Spleen (tissue), 11 donors: ENCODE results near the gene MAP2. TPM values are rescaled to one million over a fixed set of nuclear protein-coding genes. Genes with fewer than 3 reads are reported as not detected.

ENCODE experiments used
- DNase-seq: peaks from one replicate; pipeline ENCODE4 v3.0.0-alpha.2; 2020
- H3K27ac ChIP-seq, 8 donors: fragments of 200-600 bp; sonication (generic) in 7 of 8; 1 replicate in 4 of 8; 2 replicates in 4 of 8; pipeline versions ENCODE4 v1.5.0 to v1.8.0; 2016 to 2021; ENCODE audit warnings: inconsistent platforms in 4 of 8, mild to moderate bottlenecking in 4 of 8, moderate library complexity in 1 of 8
- H3K27me3 ChIP-seq, 7 donors: fragments of 200-600 bp; sonication (generic) in 6 of 7; replicated peaks in 1 of 7; 1 replicate in 4 of 7; 2 replicates in 3 of 7; pipeline versions ENCODE4 v1.5.0 to v1.8.0; 2016 to 2021; ENCODE audit warnings: inconsistent platforms in 3 of 7, mild to moderate bottlenecking in 1 of 7
- H3K36me3 ChIP-seq, 6 donors: fragments of 200-600 bp; sonication (generic) in 5 of 6; 1 replicate in 4 of 6; 2 replicates in 2 of 6; pipeline versions ENCODE4 v1.5.0 to v1.8.0; 2016 to 2021; ENCODE audit warnings: inconsistent platforms in 2 of 6
- H3K4me1 ChIP-seq, 6 donors: fragments of 200-600 bp; sonication (generic) in 5 of 6; 1 replicate in 3 of 6; 2 replicates in 3 of 6; pipeline versions ENCODE4 v1.5.0 to v1.8.0; 2016 to 2021; ENCODE audit warnings: inconsistent platforms in 3 of 6
- H3K4me3 ChIP-seq, 8 donors: fragments of 200-600 bp; sonication (generic) in 7 of 8; 1 replicate in 4 of 8; 2 replicates in 4 of 8; pipeline versions ENCODE4 v1.5.0 to v1.8.0; 2016 to 2021; ENCODE audit warnings: inconsistent platforms in 4 of 8, mild to moderate bottlenecking in 4 of 8, moderate library complexity in 2 of 8
- H3K9me3 ChIP-seq, 8 donors: fragments of 200-600 bp; sonication (generic) in 7 of 8; 1 replicate in 4 of 8; 2 replicates in 4 of 8; pipeline versions ENCODE4 v1.5.0 to v1.8.0; 2016 to 2021; ENCODE audit warnings: inconsistent platforms in 4 of 8
- POLR2A ChIP-seq, 3 donors: fragments of 450-650 bp; IDR thresholded peaks; one replicate each; pipeline ENCODE4 v1.5.1; 2017; ENCODE audit warnings: antibody characterized with exemption in 3 of 3, mild to moderate bottlenecking in 1 of 3
- POLR2AphosphoS5 ChIP-seq, 3 donors: sonication (generic); formaldehyde crosslinking; IDR thresholded peaks; one replicate each; pipeline ENCODE4 v1.5.1; 2017; ENCODE audit warnings: antibody characterized with exemption in 3 of 3
- WGBS, 5 donors: extraction: QIAGEN DNeasy Blood & Tissue Kit in 3 of 5; methylation state at CpG; one replicate each; pipeline versions ENCODE4 v1.1.5 to v1.1.7; 2013 to 2018; 5-methylcytosine and 5-hydroxymethylcytosine counted together
- intact Hi-C: fragments of 100-400 bp; cut with DNase I; formaldehyde crosslinking; loops from one replicate; pipeline ENCODE4 v1.15.0; 2023; ENCODE audit warnings: low total_unique reads
- polyA plus RNA-seq, 3 donors: library from polyadenylated mRNA; stranded (reverse); fragments of 200-250 nt; gene quantifications; one replicate each; pipeline ENCODE4 v1.2.1, GENCODE V29; 2013
- total RNA-seq, 7 donors: library from RNA; depleted of rRNA in 3 of 7; stranded (reverse); fragments of >200 nt in 3 of 7; fragmentation: NEBNext Ultra II Directional in 4 of 7; extraction: Animal tissue kit (Norgen Biotek cat#: 25700) in 4 of 7; gene quantifications; one replicate each; pipeline versions ENCODE4 v1.1.0 to v1.2.1, GENCODE V29; 2016 to 2021
- TF ChIP-seq, protein P1 (sequence below), 11 experiments: fragments of 200-600 bp in 7 of 11; fragments of 450-650 bp in 4 of 11; sonication (generic) in 4 of 11; IDR thresholded peaks in 8 of 11; conservative IDR thresholded peaks in 3 of 11; 1 replicate in 7 of 11; 2 replicates in 4 of 11; pipeline versions ENCODE4 v1.4.0 to v1.8.0; 2016 to 2021; ENCODE audit warnings: antibody characterized with exemption in 11 of 11, inconsistent platforms in 4 of 11, mild to moderate bottlenecking in 1 of 11
- donor health status: healthy with polysubstance abuse.
- donor health status: DM: no; HTN: no; CAD: no; lungs with moderate emphysema.
- donor health status: DM: no; HTN: no; CAD: no.
- donor health status: Bipolar disorder and iron deficiency.
- donor health status: healthy.
- donor health status: DM: no; HTN: no; CAD: no.
- donor health status: DM: yes; HTN: yes; CAD: no.

MAP2 gene
- total and polyA plus RNA-seq, 10 donors: 0.38 to 5.0 (median 1.9) TPM

DNA sequence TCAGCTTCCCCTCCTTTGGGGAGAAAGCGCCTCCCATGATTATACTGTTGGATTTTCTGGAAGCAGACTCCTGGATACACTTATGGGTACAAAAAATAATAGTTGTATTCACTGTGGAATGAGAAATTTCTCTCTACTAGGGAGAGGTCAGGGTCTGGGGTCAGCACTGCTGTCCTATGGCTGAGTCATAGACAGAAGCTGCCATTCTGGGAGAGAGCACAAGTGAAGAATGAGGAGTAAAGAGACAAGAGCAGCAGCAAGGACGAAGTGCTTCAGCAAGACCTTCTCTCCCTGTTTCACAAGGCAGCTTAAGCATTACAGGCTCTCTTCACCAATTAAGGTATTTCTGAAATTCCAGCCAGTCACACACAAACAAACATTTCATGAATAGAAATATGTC, 337.7 kb downstream of the MAP2 start:
- Histone ChIP-seq H3K9me3 (peaks cover 0 to 7% (median 0%) of the 10 kb centered on the region in 8 donors), H3K4me1 (no peaks in the 10 kb centered on the region), H3K27me3 (no peaks in the 10 kb centered on the region), H3K36me3 (no peaks in the 10 kb centered on the region), H3K4me3 (no peak overlapping the region), H3K27ac (no peak overlapping the region)
- no peak for DNase-seq
- 39 to 60% (median 53%) methylated on average over 2 of the region's 2 CpGs for WGBS, 5 donors
- intact Hi-C loops: no loop called here
- TF ChIP-seq, protein P1, sequence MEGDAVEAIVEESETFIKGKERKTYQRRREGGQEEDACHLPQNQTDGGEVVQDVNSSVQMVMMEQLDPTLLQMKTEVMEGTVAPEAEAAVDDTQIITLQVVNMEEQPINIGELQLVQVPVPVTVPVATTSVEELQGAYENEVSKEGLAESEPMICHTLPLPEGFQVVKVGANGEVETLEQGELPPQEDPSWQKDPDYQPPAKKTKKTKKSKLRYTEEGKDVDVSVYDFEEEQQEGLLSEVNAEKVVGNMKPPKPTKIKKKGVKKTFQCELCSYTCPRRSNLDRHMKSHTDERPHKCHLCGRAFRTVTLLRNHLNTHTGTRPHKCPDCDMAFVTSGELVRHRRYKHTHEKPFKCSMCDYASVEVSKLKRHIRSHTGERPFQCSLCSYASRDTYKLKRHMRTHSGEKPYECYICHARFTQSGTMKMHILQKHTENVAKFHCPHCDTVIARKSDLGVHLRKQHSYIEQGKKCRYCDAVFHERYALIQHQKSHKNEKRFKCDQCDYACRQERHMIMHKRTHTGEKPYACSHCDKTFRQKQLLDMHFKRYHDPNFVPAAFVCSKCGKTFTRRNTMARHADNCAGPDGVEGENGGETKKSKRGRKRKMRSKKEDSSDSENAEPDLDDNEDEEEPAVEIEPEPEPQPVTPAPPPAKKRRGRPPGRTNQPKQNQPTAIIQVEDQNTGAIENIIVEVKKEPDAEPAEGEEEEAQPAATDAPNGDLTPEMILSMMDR (IDR thresholded peaks at IDR 0.05 in 8 of 11, conservative IDR thresholded peaks at IDR 0.05 in 3 of 11): no peak
- TF ChIP-seq POLR2AphosphoS5 (IDR thresholded peaks at IDR 0.05) (no peak), POLR2A (IDR thresholded peaks at IDR 0.05) (no peak)

DNA sequence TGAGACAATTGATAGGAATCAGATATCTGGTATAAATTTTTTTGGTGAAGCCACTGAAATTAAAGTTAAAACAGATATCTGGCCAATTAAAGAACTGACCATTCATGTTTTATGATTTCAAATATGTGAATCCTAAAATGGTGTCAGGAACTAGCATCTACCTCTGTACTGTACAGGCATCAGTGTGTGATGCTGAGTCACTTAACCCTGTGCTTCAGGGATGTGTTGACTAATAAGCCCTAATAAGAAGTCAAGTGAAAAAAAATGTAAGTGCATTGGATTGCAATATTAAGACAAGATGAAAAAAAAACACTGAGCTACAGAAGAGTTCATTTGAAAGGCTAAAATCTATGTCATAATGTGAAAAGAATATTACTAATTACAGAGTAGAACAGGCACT, 338.7 kb downstream of the MAP2 start:
- TF ChIP-seq POLR2A (IDR thresholded peaks at IDR 0.05): no peak
- TF ChIP-seq, protein P1 (IDR thresholded peaks at IDR 0.05 in 8 of 11, conservative IDR thresholded peaks at IDR 0.05 in 3 of 11): no peak
- no peak for TF ChIP-seq POLR2AphosphoS5 (IDR thresholded peaks at IDR 0.05)
- H3K4me3 ChIP-seq: no peak overlapping the region
- H3K36me3 ChIP-seq: no peaks in the 10 kb centered on the region
- no peaks in the 10 kb centered on the region for H3K4me1 ChIP-seq
- intact Hi-C loops: no loop called here
- DNase-seq: no peak
- no peaks in the 10 kb centered on the region for H3K27me3 ChIP-seq
- no peak overlapping the region for H3K27ac ChIP-seq
- H3K9me3 ChIP-seq: peaks cover 0 to 7% (median 0%) of the 10 kb centered on the region in 8 donors

DNA sequence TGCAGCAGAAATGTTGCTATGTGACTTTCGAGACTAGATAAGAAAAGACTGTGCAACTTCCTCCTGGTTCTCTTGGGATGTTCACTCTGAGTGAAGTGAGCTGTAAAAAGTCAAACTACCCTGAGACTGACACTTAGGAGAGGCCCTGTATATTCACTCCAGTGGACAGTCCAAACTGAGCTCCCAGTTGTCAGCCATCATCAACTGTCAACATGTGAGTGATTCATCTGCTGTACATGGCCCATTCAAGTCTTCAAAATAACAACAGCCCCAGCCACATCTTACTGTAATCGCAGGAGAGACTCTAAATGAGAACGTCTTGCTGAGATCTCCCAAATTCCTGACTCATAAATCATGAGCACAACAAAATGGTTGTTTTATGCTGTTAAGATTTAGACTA, 339.3 kb downstream of the MAP2 start:
- 57 to 74% (median 62%) methylated on average over 3 of the region's 3 CpGs for WGBS, 5 donors
- intact Hi-C loops: no loop called here
- no peaks in the 10 kb centered on the region for H3K4me1 ChIP-seq
- peaks cover 0 to 2% (median 0%) of the 10 kb centered on the region in 7 donors for H3K27me3 ChIP-seq
- H3K9me3 ChIP-seq: peaks cover 0 to 7% (median 0%) of the 10 kb centered on the region in 8 donors
- no peak overlapping the region for H3K27ac ChIP-seq
- H3K4me3 ChIP-seq: no peak overlapping the region
- DNase-seq: no peak
- TF ChIP-seq POLR2AphosphoS5 (IDR thresholded peaks at IDR 0.05) (no peak), POLR2A (IDR thresholded peaks at IDR 0.05) (no peak)
- TF ChIP-seq, protein P1 (IDR thresholded peaks at IDR 0.05 in 8 of 11, conservative IDR thresholded peaks at IDR 0.05 in 3 of 11): no peak
- no peaks in the 10 kb centered on the region for H3K36me3 ChIP-seq

DNA sequence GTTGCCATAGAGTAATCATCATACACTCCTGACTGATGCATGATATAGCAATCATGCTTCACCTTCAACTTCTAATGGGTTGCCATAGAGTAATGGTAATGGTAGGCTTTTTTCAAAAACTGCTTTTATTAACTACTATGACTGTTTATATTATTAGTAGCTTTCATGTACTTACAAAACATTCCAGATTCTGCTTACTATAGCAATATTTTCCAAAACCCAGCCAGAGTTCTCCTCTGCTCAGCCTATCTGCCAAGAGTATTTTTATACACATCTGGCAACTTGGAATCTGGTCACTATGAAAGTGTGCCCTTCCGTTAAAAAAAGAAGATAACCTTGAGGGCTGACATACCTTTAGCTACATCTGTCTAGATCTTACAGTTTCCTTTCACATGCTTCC, 342.8 kb downstream of the MAP2 start:
- Histone ChIP-seq H3K4me1 (peaks cover 0 to 5% (median 2%) of the 10 kb centered on the region in 6 donors), H3K27ac (no peak overlapping the region), H3K9me3 (no peaks in the 10 kb centered on the region), H3K36me3 (no peaks in the 10 kb centered on the region), H3K27me3 (peaks cover 0 to 33% (median 11%) of the 10 kb centered on the region in 7 donors), H3K4me3 (no peak overlapping the region)
- no peak for DNase-seq
- WGBS, 5 donors: 58 to 93% (median 82%) methylated on average over 1 of the region's 1 CpG
- intact Hi-C loops: no loop called here
- TF ChIP-seq POLR2AphosphoS5 (IDR thresholded peaks at IDR 0.05) (no peak), POLR2A (IDR thresholded peaks at IDR 0.05) (no peak)
- TF ChIP-seq, protein P1 (IDR thresholded peaks at IDR 0.05 in 8 of 11, conservative IDR thresholded peaks at IDR 0.05 in 3 of 11): no peak
